HG02981 (cell line): Measurements from ENCODE around the gene RAPGEF1.

Source experiments
- ATAC-seq: cut with Tn5 transposase; IDR thresholded peaks from one replicate; pipeline ENCODE4 v1.9.1; 2021; ENCODE audit warnings: mild to moderate bottlenecking, moderate library complexity; ENCODE audit not compliant: unreplicated experiment

Gene RAPGEF1

DNA sequence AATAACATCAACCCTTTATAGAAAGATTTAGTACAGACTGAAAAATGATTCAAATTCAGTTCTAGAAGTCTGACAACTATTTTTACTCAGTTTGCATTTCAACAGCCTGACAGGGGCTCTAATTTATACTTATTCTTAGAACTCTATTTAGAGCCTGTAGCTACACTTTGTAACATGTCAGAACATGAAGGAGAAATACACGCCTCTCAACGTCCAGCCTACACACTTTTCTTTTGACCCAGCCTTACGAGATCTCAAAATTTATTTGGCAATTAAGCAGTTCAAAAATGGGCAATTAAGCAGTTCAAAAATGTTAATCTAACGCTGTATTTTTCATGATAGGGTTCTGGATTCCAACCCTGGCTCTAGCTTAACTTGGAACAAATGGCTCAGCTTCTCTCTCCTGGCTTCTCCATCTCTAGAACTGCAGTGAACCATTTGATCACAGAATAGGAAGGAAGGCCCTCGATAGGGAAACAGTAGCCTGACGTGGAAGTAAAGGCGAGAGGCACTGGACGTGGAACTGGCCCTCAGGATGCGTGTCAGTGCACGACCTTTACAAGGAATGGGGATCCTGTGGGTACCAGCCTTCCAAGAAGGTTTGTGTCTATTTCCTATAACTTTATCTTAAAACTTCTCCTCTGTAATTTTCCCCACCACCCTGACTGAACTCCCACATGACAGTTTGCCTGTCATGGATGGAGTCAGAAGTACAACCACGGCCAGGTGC lies 128.1 kb downstream of the RAPGEF1 start:
- ATAC-seq, result no peak

GRCh38 chr9:131610231-131610761 lies 129.6 kb downstream of the RAPGEF1 start:
- no peak for ATAC-seq

DNA sequence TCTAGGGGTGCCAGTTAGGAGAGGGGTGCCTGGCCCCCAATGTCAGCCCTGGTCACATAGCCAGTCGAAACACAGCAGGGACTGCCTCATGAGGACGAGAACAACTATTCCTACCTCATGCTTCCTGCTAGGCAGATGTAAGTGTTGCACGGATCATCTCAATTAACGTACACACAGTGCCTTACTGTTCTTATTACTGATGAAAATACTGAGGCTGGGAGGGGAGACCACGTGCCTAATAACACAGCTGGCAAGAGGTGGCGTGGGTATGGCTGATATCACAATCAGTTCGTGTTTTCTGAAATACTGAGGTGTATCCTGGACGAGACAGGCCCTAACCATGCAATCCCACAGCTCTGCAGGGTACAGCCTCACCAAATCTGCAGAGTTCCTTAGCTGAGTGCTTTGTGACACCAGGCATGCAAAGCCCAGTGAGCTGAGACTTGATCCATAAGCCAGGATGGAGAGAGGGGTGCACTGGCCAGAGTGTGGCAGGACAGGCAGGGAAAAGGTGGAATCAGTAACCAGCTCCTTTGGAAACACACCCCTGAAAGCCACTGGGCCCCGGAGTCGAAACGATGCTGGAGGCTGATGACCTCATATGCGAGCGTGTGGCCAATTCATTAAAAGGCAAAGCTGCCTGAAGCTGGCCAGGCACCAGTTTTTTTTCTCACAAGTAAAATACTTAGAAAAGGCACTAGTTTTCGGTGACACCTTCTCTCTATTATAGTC lies 130.6 kb downstream of the RAPGEF1 start:
- no peak for ATAC-seq

DNA sequence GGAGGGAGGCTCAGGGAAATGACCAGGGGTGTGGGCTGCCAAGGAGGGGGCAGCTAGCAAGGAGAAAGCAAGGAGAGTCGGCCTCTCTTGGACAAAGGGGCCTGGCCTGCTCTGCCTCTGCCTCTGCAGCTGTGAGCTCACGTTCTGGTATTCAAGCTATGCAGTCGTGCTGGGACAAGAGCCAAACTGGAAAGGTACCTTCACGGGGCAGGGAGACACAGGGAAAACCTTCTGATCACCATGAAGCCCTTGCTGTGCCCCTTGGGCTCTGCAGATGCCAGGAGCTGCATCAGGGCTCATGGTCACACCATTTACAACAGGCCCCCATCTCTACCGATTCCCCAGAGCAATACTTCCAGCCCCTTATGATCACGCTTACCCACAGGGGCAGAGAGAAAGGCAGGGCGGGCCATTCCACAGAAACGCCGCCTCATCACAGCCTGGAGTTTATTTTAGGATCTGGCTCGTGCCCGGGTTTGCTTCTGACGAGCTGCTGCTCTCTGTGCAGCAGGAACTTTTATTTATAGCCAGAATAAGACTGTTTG lies 131.3 kb downstream of the RAPGEF1 start:
- no peak for ATAC-seq

- ATAC-seq, result no peak
These were observed 132.3 kb downstream of the RAPGEF1 start for GRCh38 chr9:131607591-131607990.

DNA sequence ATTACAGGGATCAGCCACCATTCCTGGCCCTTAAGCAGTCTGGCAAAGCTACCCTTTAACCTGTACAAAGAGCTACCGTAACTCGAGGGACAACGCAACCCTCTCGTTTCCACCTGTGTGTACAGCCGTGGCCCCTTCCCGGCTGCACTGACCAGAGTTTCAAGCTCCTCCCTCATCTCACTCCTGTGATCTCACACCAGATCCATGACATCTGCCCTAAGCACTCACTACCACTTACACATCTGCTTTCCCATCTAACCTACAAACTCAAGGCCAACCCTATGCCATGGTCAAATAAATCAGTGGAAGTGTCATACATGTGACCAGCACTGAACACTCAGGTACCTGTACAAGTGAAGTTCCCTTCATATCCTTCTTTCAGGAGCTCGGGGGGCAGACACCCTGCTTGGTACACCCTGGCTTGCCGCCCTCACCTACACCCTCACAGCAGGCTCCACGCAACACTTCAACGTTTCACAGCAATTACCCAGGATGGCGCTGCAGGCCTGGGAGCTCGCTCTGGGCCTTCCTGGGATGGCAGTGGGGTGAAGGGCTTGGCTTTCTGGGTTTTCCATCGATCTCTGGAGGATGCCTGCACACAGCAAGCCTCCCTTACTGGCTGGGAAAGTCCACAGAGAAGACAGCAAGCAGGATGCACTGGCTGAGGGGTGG lies 132.8 kb downstream of the RAPGEF1 start:
- no peak for ATAC-seq

DNA sequence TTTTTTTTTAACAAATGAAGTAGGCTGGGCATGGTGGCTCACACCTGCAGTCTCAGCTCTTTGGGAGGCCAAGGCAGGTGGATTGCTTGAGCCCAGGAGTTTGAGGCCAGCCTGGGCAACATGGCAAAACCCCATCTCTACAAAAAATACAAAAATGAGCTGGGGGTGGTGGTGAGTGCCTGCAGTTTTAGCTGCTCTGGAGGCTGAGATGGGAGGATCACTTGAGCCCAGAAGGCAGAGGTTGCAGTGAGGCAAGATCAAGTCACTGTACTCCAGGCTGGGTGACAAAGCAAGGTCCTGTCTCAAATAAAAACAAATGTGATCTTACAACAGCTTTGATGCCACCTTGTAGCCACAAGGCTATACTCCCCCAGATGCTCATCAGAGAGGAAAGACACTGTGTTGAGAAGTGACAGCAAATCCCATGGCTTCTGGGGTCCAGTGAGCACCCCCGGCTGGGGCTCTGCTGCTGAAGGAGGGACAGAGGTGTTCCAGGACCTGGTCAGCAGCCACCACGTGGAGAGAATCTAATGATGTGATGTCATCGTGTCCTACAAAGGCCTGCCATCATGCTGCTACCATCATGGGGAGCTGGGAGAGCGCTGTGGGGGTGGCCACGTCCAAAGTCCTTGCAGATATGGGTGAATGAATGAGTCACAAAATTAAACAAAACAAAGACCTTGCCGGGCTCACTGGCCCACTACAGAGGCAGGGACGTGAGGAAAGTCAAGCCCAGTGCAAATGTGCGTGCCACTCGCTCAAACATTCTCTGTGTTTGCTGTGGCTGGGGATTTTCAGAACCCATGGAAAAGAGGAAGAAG lies 133.9 kb downstream of the RAPGEF1 start:
- no peak for ATAC-seq

GRCh38 chr9:131603711-131604439 lies 136.0 kb downstream of the RAPGEF1 start:
- no peak for ATAC-seq

DNA sequence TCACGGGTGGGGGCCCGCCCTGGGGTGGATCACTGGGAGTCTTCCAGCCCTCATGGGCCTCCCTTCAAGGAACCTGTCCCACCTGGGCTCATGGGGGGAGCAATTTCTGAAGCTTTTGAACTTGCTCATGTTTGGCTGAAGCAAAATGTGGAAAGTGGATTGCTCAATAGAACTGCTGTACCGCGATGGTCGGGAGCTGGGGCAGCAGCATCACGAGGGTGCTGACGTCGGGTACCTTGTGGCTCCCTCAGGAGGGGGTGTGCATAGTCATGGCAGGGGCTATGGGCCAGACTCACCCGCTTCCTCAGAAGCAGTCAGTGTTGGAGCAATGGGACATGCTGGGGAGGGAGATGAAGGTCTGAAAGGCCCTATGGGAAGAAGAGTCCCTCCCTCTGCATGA lies 136.7 kb downstream of the RAPGEF1 start:
- no peak for ATAC-seq

DNA sequence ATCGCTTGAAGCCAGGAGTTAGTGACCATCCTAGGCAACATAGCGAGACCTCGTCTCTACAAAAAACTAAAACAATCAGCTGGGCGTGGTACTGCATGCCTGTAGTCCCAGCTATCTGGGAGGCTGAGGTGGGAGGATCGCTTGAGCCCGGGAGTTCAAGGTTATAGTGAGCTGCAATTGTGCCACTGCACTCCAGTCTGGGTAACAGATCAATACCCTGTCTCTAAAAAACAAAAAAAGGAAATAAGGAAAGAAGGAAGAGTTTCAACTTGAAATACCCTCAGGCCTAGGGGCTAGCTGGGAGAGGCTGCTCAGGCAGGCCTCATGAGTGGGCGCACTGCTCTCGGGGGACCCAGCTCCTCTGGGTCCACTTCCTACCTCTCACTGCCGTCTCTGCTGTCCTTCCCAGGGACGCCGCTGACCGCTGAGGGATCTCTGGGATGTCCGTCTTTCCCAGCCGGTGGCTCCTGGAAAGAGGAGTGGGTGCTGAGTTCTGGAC lies 138.1 kb downstream of the RAPGEF1 start:
- no peak for ATAC-seq

GRCh38 chr9:131598121-131598520 lies 141.8 kb downstream of the RAPGEF1 start:
- ATAC-seq, result no peak

GRCh38 chr9:131597246-131597645 lies 142.6 kb downstream of the RAPGEF1 start:
- no peak for ATAC-seq

DNA sequence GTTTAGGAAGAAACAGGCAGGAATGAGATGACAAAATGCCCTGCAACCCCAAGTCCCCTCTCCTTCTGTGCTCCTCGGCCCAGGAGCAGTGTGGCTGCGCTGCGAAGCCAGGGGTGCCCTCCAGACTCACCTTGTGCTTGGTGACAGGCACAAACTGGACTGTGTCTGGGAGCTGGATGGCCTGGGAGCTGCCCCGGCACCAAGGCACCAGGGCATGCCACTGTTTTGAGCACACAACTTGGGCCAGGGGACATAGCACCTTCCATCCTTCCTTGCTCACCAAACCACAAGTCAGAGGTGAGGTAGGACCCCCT lies 143.5 kb downstream of the RAPGEF1 start:
- ATAC-seq, result no peak

- no peak for ATAC-seq
These were observed 144.0 kb downstream of the RAPGEF1 start for GRCh38 chr9:131595696-131596429.

- ATAC-seq, result no peak
These were observed 144.8 kb downstream of the RAPGEF1 start for GRCh38 chr9:131594906-131595665.

DNA sequence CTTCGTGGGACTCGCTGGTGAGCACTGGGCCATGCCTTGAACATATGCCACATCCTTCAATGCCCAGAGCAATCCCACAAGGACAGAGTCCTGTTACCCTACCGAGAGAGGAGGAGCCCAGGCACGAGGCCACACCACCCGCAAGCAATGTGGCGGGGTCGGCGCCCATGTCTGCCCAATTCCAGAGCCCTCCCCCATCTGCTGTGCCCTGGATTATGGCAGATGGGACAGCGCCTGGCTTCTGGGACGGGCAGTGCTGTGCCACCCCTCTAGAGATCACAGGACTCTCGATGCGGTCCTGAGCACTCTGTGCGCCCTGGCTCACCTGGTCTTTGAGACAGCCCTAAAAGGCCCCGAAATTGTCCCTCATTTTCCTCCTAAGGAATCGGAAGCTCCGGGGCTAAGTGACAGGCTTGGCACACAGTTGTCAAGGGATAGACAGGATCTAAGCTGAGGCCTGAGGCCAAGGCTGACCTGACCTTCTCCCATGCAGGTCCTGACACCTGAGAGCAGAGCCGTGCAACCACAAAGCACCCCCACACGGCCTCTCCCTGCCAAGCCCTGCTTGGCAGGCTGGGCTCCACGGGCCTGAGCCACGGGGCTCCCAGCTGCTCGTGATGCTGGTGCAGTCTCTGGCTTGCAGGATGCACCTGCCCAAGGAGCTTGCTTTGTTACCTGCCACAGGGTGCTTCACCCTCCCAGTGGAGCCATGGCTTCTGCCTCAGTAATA lies 145.8 kb downstream of the RAPGEF1 start:
- no peak for ATAC-seq

DNA sequence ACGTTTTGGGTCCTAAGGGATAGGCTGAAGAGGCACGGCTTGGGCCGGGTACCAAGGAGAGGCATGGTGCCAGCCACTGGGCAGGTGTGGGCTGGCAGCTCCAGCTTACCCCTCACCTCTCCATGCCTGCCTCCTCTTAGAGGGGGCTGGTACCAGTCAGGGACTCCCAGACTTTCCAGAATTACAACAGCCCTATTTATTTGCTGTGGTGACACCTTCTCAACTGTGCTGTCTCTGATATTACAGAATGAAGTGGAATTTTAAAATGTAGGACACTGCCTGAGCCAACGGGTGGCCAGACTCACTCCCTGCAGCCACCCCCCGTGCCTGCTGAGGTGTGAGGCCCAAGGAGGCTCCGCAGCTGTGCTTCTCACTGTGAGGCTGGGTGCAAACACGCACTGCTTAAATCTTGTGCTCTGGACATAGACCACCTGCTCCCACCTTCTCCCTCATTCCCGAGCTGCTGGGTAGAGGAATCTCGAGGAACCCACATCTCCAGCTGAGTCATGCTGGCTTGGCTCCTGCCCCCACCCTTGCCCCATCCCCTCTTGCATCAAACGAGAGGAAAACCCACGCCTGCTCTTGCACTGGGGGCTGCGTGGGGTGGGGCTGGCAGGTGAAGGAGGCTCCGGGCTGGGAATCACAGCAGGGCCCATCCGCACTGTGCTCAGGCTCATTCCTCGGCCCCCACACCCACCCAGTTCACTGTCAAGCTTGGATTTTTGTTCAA lies 146.6 kb downstream of the RAPGEF1 start:
- no peak for ATAC-seq
